Mesenchymal stem cell (in vitro differentiated cells and primary cell): ENCODE data around the gene IL1RAPL1.

Source experiments
- DNase-seq: peaks from one replicate; pipeline ENCODE4 v3.0.0-alpha.2; 2013
- H2AFZ ChIP-seq: one replicate; pipeline ENCODE4 v1.6.1; 2013; ENCODE audit warnings: low read depth, mild to moderate bottlenecking, control low read depth, inconsistent platforms, low read length, moderate library complexity
- H2AK5ac ChIP-seq: 2 replicates; pipeline ENCODE4 v1.6.1; 2013; ENCODE audit warnings: low read length, moderate library complexity, mild to moderate bottlenecking, inconsistent platforms; ENCODE audit not compliant: severe bottlenecking
- H2BK120ac ChIP-seq: one replicate; pipeline ENCODE4 v1.6.1; 2013; ENCODE audit warnings: low read depth, mild to moderate bottlenecking, inconsistent platforms, low read length, moderate library complexity
- H2BK12ac ChIP-seq, 2 experiments: one replicate each; pipeline ENCODE4 v1.6.1; 2013; ENCODE audit warnings: inconsistent platforms in 2 of 2, low read length in 2 of 2, mild to moderate bottlenecking in 2 of 2, moderate library complexity in 2 of 2, control low read depth in 1 of 2
- H2BK15ac ChIP-seq: one replicate; pipeline ENCODE4 v1.6.1; 2013; ENCODE audit warnings: mild to moderate bottlenecking, low read depth, inconsistent platforms; ENCODE audit not compliant: poor library complexity, severe bottlenecking
- H2BK5ac ChIP-seq: 2 replicates; pipeline ENCODE4 v1.6.1; 2013; ENCODE audit warnings: low read depth, mild to moderate bottlenecking, low read length, control low read depth, inconsistent platforms; ENCODE audit not compliant: poor library complexity, severe bottlenecking
- H3K14ac ChIP-seq, 2 experiments: one replicate each; pipeline ENCODE4 v1.6.1; 2013; ENCODE audit warnings: inconsistent platforms in 2 of 2, low read length in 2 of 2, control low read depth in 1 of 2, mild to moderate bottlenecking in 1 of 2, moderate library complexity in 1 of 2
- H3K18ac ChIP-seq, 2 experiments: one replicate each; pipeline ENCODE4 v1.6.1; 2013; ENCODE audit warnings: inconsistent platforms in 2 of 2, low read length in 2 of 2, control low read depth in 1 of 2, low read depth in 1 of 2, mild to moderate bottlenecking in 1 of 2
- H3K23ac ChIP-seq, 2 experiments: one replicate each; pipeline ENCODE4 v1.6.1; 2013; ENCODE audit warnings: inconsistent platforms in 2 of 2, low read length in 2 of 2, mild to moderate bottlenecking in 2 of 2, moderate library complexity in 2 of 2, control low read depth in 1 of 2
- H3K27ac ChIP-seq: 2 replicates; pipeline ENCODE4 v1.5.1; 2013; ENCODE audit warnings: mild to moderate bottlenecking, moderate library complexity, low read length, control low read depth, inconsistent platforms; ENCODE audit not compliant: poor library complexity, severe bottlenecking
- H3K27me3 ChIP-seq, 2 experiments: 2 replicates each; pipeline versions ENCODE4 v1.6.1 to v1.7.0; 2013; ENCODE audit warnings: low read length in 2 of 2, mild to moderate bottlenecking in 2 of 2, moderate library complexity in 2 of 2, control low read depth in 1 of 2, inconsistent platforms in 1 of 2; ENCODE audit not compliant: control insufficient read depth in 1 of 2, insufficient read depth in 1 of 2
- H3K36me3 ChIP-seq, 2 experiments: 2 replicates each; pipeline versions ENCODE4 v1.6.1 to v1.7.0; 2013; ENCODE audit warnings: low read length in 2 of 2, control low read depth in 1 of 2, inconsistent platforms in 1 of 2, low read depth in 1 of 2, mild to moderate bottlenecking in 1 of 2; ENCODE audit not compliant: insufficient read depth in 2 of 2, control insufficient read depth in 1 of 2
- H3K4ac ChIP-seq, 2 experiments: one replicate each; pipeline ENCODE4 v1.6.1; 2013; ENCODE audit warnings: inconsistent platforms in 2 of 2, low read length in 2 of 2, mild to moderate bottlenecking in 2 of 2, moderate library complexity in 2 of 2, control low read depth in 1 of 2, low read depth in 1 of 2
- H3K4me1 ChIP-seq: 2 replicates; pipeline ENCODE4 v1.6.1; 2013; ENCODE audit warnings: low read depth, low read length, control low read depth; ENCODE audit not compliant: control insufficient read depth, insufficient read depth
- H3K4me2 ChIP-seq: 2 replicates; pipeline ENCODE4 v1.6.1; 2013; ENCODE audit warnings: low read length, mild to moderate bottlenecking, inconsistent platforms; ENCODE audit not compliant: poor library complexity, severe bottlenecking
- H3K4me3 ChIP-seq, 2 experiments: 2 replicates each; pipeline versions ENCODE4 v1.5.1 to v1.7.0; 2013; ENCODE audit warnings: low read length in 2 of 2, mild to moderate bottlenecking in 2 of 2, control low read depth in 1 of 2, low read depth in 1 of 2; ENCODE audit not compliant: insufficient read depth in 1 of 2
- H3K79me1 ChIP-seq: replicated peaks from 2 replicates; pipeline ENCODE4 v1.6.1; 2013; ENCODE audit warnings: mild to moderate bottlenecking, control low read depth, low read length, inconsistent platforms; ENCODE audit not compliant: poor library complexity, severe bottlenecking
- H3K9ac ChIP-seq: 2 replicates; pipeline ENCODE4 v1.7.0; 2013; ENCODE audit warnings: mild to moderate bottlenecking, low read length, moderate library complexity
- H3K9me3 ChIP-seq: 2 replicates; pipeline ENCODE4 v1.7.0; 2013; ENCODE audit warnings: mild to moderate bottlenecking, low read length; ENCODE audit not compliant: control insufficient read depth
- H4K8ac ChIP-seq: one replicate; pipeline ENCODE4 v1.6.1; 2013; ENCODE audit warnings: inconsistent platforms, mild to moderate bottlenecking, low read length, moderate library complexity
- H4K91ac ChIP-seq: one replicate; pipeline ENCODE4 v1.6.1; 2013; ENCODE audit warnings: mild to moderate bottlenecking, low read length, inconsistent platforms
- WGBS: methylation state at CpG from one replicate; pipeline ENCODE4 v1.1.7; 2013; ENCODE audit warnings: mixed read lengths; 5-methylcytosine and 5-hydroxymethylcytosine counted together

Gene IL1RAPL1

GRCh38 chrX:29461039-29461438, 873.8 kb downstream of the IL1RAPL1 start:
- Histone ChIP-seq H2BK12ac (no peak overlapping the region), H2BK120ac (no peak overlapping the region), H3K23ac (no peak overlapping the region), H3K27ac (no peak overlapping the region), H3K4me1 (no peaks in the 10 kb centered on the region), H4K8ac (no peak overlapping the region), H2AK5ac (no peak overlapping the region), H3K4me3 (no peak overlapping the region), H2BK5ac (no peak overlapping the region), H3K4me2 (no peak overlapping the region), H3K9me3 (no peaks in the 10 kb centered on the region), H3K36me3 (no peaks in the 10 kb centered on the region), H3K9ac (no peak overlapping the region), H2AFZ (no peak overlapping the region), H3K27me3 (no peaks in the 10 kb centered on the region), H3K79me1 (no peaks in the 10 kb centered on the region), H2BK15ac (no peak overlapping the region), H4K91ac (no peak overlapping the region), H3K18ac (no peak overlapping the region), H3K14ac (no peak overlapping the region), H3K4ac (no peak overlapping the region)
- no CpG with 5 or more reads among the region's 2 CpGs for WGBS
- no peak for DNase-seq

GRCh38 chrX:29466456-29466855, 879.2 kb downstream of the IL1RAPL1 start:
- H2BK12ac ChIP-seq = no peak overlapping the region
- no peak overlapping the region for H2AK5ac ChIP-seq
- no peak overlapping the region for H3K4me3 ChIP-seq
- no peak overlapping the region for H3K4me2 ChIP-seq
- 92% methylated on average over 2 of the region's 2 CpGs for WGBS
- H4K91ac ChIP-seq = no peak overlapping the region
- no peak overlapping the region for H3K23ac ChIP-seq
- H3K36me3 ChIP-seq = no peaks in the 10 kb centered on the region
- H3K79me1 ChIP-seq = no peaks in the 10 kb centered on the region
- no peak overlapping the region for H3K27ac ChIP-seq
- no peak overlapping the region for H2BK120ac ChIP-seq
- H3K9me3 ChIP-seq = no peaks in the 10 kb centered on the region
- H3K18ac ChIP-seq = no peak overlapping the region
- no peak overlapping the region for H3K9ac ChIP-seq
- no peak overlapping the region for H2BK5ac ChIP-seq
- no peak overlapping the region for H3K14ac ChIP-seq
- DNase-seq = no peak
- H3K27me3 ChIP-seq = no peaks in the 10 kb centered on the region
- no peaks in the 10 kb centered on the region for H3K4me1 ChIP-seq
- H2AFZ ChIP-seq = no peak overlapping the region
- H3K4ac ChIP-seq = no peak overlapping the region
- no peak overlapping the region for H2BK15ac ChIP-seq
- H4K8ac ChIP-seq = no peak overlapping the region

GRCh38 chrX:29468911-29469494, 881.8 kb downstream of the IL1RAPL1 start:
- WGBS = 100% methylated on average over 2 of the region's 4 CpGs
- H3K18ac ChIP-seq = no peak overlapping the region

GRCh38 chrX:29470030-29470429, 882.8 kb downstream of the IL1RAPL1 start:
- Histone ChIP-seq H3K27me3 (no peaks in the 10 kb centered on the region), H3K9ac (no peak overlapping the region), H3K4me2 (no peak overlapping the region), H3K4me1 (no peaks in the 10 kb centered on the region), H3K4ac (no peak overlapping the region), H2AK5ac (no peak overlapping the region), H4K91ac (no peak overlapping the region), H2BK5ac (no peak overlapping the region), H3K23ac (no peak overlapping the region), H2BK15ac (no peak overlapping the region), H3K79me1 (no peaks in the 10 kb centered on the region), H3K4me3 (no peak overlapping the region), H3K14ac (no peak overlapping the region), H2BK12ac (no peak overlapping the region), H3K36me3 (no peaks in the 10 kb centered on the region), H3K18ac (no peak overlapping the region), H3K9me3 (no peaks in the 10 kb centered on the region), H4K8ac (no peak overlapping the region), H2BK120ac (no peak overlapping the region), H2AFZ (no peak overlapping the region), H3K27ac (no peak overlapping the region)
- WGBS = no CpG with 5 or more reads among the region's 1 CpG
- peak; percentile 38 for DNase-seq

More at GRCh38 chrX:29468911-29469494, 881.8 kb downstream of the IL1RAPL1 start:
- Histone ChIP-seq H3K4me2 (no peak overlapping the region), H2AK5ac (no peak overlapping the region), H3K9ac (no peak overlapping the region), H2BK15ac (no peak overlapping the region), H3K4ac (no peak overlapping the region), H3K79me1 (no peaks in the 10 kb centered on the region), H3K4me3 (no peak overlapping the region), H4K91ac (no peak overlapping the region), H3K23ac (no peak overlapping the region), H3K27ac (no peak overlapping the region), H3K14ac (no peak overlapping the region), H4K8ac (no peak overlapping the region), H2AFZ (no peak overlapping the region), H3K27me3 (no peaks in the 10 kb centered on the region), H3K9me3 (no peaks in the 10 kb centered on the region), H3K36me3 (no peaks in the 10 kb centered on the region), H3K4me1 (no peaks in the 10 kb centered on the region), H2BK120ac (no peak overlapping the region), H2BK5ac (no peak overlapping the region), H2BK12ac (no peak overlapping the region)
- DNase-seq = no peak
